ENCODE data around the gene CCDC150. TPM values are rescaled to one million over a fixed set of nuclear protein-coding genes. Genes with fewer than 3 reads are reported as not detected.
"Not testable (repeated sequence)": the region's sequence is repeated elsewhere in the genome, so short reads cannot be mapped to it uniquely, and the experiment has no call there.

CCDC150 gene
- total RNA-seq, 1 experiment from 2014 or later, result 13.1 TPM

DNA sequence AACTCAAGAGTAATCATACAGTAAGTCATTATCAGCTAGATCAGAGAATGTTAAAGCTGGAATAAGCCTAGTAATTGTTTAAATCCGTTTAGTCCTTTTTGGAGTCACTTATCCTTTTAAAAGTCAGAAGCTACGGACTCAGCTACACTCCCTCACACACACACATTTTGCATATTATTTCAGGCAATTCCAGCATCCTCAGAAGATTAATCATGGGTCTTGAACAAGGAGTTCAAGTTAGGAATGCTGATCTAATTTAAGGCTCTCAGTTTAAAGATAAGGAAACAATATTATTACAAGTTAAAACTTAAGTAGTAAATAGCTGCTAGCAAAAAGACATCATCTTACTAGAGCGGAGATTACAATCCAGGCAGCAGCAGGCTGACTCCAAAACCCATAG, 85.7 kb downstream of the CCDC150 start:
- Histone ChIP-seq H3K9ac (ENCODE audit: low read length) (no peak overlapping the region), H4K20me1 (ENCODE audit: low read length) (no peaks in the 10 kb centered on the region), H3K36me3 (ENCODE audit: low read depth, low read length) (peaks cover 4% of the 10 kb centered on the region; the same call in 1 of the 2 replicates), H3K4me3 (ENCODE audit: low read length) (no peak overlapping the region), H2AFZ (ENCODE audit: low read length) (no peak overlapping the region), H3K9me2 (replicated peaks; ENCODE audit: low read length) (no peaks in the 10 kb centered on the region), H3F3A (ENCODE audit: low read length, unreplicated experiment) (no peaks in the 10 kb centered on the region), H3K9me3 (ENCODE audit: low read length) (no peaks in the 10 kb centered on the region), H3K4me2 (ENCODE audit: low read length) (no peak overlapping the region), H3K27me3 (ENCODE audit: low read length) (no peaks in the 10 kb centered on the region), H3K27ac (ENCODE audit: low read length) (no peak overlapping the region), H3K4me1 (ENCODE audit: insufficient read depth, low read length) (no peaks in the 10 kb centered on the region), H3K79me2 (ENCODE audit: low read length) (no peaks in the 10 kb centered on the region)
- ATAC-seq (no peak), DNase-seq (no peak)
- ChIA-PET POLR2A (ENCODE audit: unreplicated experiment) (no interaction called here), CTCF (no interaction called here)
- intact Hi-C loops (cut with micrococcal nuclease), result no loop called here
- TF ChIP-seq EZH2 (IDR thresholded peaks at IDR 0.05; ENCODE audit: low read length, unreplicated experiment) (no peak), EZH2phosphoT487 (IDR thresholded peaks at IDR 0.05; ENCODE audit: borderline replicate concordance, low read length) (no peak)
- TF ChIP-seq, protein P1, sequence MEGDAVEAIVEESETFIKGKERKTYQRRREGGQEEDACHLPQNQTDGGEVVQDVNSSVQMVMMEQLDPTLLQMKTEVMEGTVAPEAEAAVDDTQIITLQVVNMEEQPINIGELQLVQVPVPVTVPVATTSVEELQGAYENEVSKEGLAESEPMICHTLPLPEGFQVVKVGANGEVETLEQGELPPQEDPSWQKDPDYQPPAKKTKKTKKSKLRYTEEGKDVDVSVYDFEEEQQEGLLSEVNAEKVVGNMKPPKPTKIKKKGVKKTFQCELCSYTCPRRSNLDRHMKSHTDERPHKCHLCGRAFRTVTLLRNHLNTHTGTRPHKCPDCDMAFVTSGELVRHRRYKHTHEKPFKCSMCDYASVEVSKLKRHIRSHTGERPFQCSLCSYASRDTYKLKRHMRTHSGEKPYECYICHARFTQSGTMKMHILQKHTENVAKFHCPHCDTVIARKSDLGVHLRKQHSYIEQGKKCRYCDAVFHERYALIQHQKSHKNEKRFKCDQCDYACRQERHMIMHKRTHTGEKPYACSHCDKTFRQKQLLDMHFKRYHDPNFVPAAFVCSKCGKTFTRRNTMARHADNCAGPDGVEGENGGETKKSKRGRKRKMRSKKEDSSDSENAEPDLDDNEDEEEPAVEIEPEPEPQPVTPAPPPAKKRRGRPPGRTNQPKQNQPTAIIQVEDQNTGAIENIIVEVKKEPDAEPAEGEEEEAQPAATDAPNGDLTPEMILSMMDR (conservative IDR thresholded peaks at IDR 0.05; ENCODE audit: low read depth, low read length), result no peak
- BruUV-seq (replicated peaks), result no TSS peak

DNA sequence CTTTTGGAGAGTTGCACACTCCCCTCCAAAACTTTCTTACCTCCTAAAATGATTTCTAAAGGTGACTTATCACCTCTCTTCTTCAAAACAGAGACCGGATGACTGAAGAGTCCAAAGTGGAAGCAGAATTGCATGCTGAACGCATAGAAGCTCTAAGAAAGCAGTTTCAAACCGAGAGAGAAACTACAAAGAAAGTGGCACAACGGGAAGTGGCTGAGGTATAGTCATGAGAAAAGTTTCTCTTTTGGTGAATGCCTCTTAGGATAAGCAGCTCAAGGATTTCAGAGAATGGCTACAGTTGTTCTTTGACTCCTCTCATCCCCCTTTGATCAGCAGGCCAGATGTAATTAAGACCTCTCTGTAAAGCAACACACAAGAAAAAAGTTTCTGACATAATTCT, 86.4 kb downstream of the CCDC150 start:
- no peaks in the 10 kb centered on the region for H3K79me2 ChIP-seq (ENCODE audit: low read length)
- CTCF ChIA-PET, result no interaction called here
- POLR2A ChIA-PET (ENCODE audit: unreplicated experiment), result no interaction called here
- H3K9me3 ChIP-seq (ENCODE audit: low read length), result no peaks in the 10 kb centered on the region
- no peaks in the 10 kb centered on the region for H3K27me3 ChIP-seq (ENCODE audit: low read length)
- no peak overlapping the region for H3K4me3 ChIP-seq (ENCODE audit: low read length)
- no peak overlapping the region for H2AFZ ChIP-seq (ENCODE audit: low read length)
- intact Hi-C loops (cut with micrococcal nuclease), result no loop called here
- TF ChIP-seq EZH2 (IDR thresholded peaks at IDR 0.05; ENCODE audit: low read length, unreplicated experiment) (no peak), EZH2phosphoT487 (IDR thresholded peaks at IDR 0.05; ENCODE audit: borderline replicate concordance, low read length) (no peak)
- TF ChIP-seq, protein P1 (conservative IDR thresholded peaks at IDR 0.05; ENCODE audit: low read depth, low read length), result no peak
- H4K20me1 ChIP-seq (ENCODE audit: low read length), result no peaks in the 10 kb centered on the region
- H3K36me3 ChIP-seq (ENCODE audit: low read depth, low read length), result peaks cover 9% of the 10 kb centered on the region; the same call in 1 of the 2 replicates
- H3K9me2 ChIP-seq (replicated peaks; ENCODE audit: low read length), result no peaks in the 10 kb centered on the region
- DNase-seq (no peak), ATAC-seq (no peak)
- no TSS peak for BruUV-seq (replicated peaks)
- H3K27ac ChIP-seq (ENCODE audit: low read length), result no peak overlapping the region
- H3K4me1 ChIP-seq (ENCODE audit: insufficient read depth, low read length), result no peaks in the 10 kb centered on the region
- H3F3A ChIP-seq (ENCODE audit: low read length, unreplicated experiment), result no peaks in the 10 kb centered on the region
- no peak overlapping the region for H3K4me2 ChIP-seq (ENCODE audit: low read length)
- no peak overlapping the region for H3K9ac ChIP-seq (ENCODE audit: low read length)

DNA sequence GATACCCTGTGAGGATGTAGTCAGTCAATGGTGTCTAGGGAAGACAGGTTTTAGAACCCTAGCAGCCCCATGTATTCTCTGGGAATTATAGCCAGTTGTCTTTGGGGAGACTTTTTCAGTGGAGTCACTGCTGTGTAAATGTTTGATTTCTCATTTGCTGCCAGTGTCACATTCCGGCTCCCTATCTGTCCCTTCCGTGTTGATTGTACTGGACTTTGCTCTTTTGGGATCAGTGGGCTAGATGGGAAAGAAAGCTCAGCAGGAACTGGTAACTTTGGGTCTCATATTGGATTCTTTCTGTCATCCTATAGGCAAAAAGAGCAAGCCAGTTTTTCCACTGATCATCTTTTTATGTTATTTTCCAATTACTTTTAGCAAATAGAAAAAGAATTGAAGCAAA, 89.9 kb downstream of the CCDC150 start:
- Histone ChIP-seq H3K79me2 (ENCODE audit: low read length) (no peaks in the 10 kb centered on the region), H3K27ac (ENCODE audit: low read length) (no peak overlapping the region), H3K4me1 (ENCODE audit: insufficient read depth, low read length) (no peaks in the 10 kb centered on the region), H4K20me1 (ENCODE audit: low read length) (no peaks in the 10 kb centered on the region), H3K4me2 (ENCODE audit: low read length) (no peak overlapping the region), H3K9me2 (replicated peaks; ENCODE audit: low read length) (no peaks in the 10 kb centered on the region), H3K9ac (ENCODE audit: low read length) (no peak overlapping the region), H3K36me3 (ENCODE audit: low read depth, low read length) (peaks cover 9% of the 10 kb centered on the region; the same call in 1 of the 2 replicates), H3K27me3 (ENCODE audit: low read length) (no peaks in the 10 kb centered on the region), H2AFZ (ENCODE audit: low read length) (no peak overlapping the region), H3F3A (ENCODE audit: low read length, unreplicated experiment) (no peaks in the 10 kb centered on the region), H3K9me3 (ENCODE audit: low read length) (no peaks in the 10 kb centered on the region), H3K4me3 (ENCODE audit: low read length) (no peak overlapping the region)
- DNase-seq (no peak), ATAC-seq (no peak)
- BruUV-seq (replicated peaks), result no TSS peak
- TF ChIP-seq EZH2phosphoT487 (IDR thresholded peaks at IDR 0.05; ENCODE audit: borderline replicate concordance, low read length), result no peak
- TF ChIP-seq, protein P1 (conservative IDR thresholded peaks at IDR 0.05; ENCODE audit: low read depth, low read length), result no peak
- no peak for TF ChIP-seq EZH2 (IDR thresholded peaks at IDR 0.05; ENCODE audit: low read length, unreplicated experiment)
- POLR2A ChIA-PET (ENCODE audit: unreplicated experiment), result no interaction called here
- intact Hi-C loops (cut with micrococcal nuclease), result no loop called here
- CTCF ChIA-PET, result no interaction called here

DNA sequence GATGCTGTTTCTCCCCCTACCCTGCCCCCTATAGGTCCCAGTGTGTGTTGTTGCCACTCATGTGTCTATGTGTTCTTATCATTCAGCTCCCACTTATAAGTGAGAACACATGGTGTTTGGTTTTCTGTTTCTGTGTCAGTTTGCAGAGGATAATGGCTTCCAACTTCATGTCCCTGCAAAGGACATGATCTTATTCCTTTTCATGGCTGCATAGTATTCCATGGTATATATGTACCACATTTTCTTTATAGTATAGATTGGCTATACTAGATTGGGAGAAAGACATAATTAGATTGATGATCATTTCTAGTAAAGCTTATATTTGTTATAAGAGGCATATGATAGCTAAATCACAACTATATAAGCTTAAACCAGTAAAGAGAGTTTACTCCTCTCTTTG, 97.1 kb downstream of the CCDC150 start:
- H2AFZ ChIP-seq (ENCODE audit: low read length); H3K4me3 ChIP-seq (ENCODE audit: low read length); H3K4me2 ChIP-seq (ENCODE audit: low read length); H3F3A ChIP-seq (ENCODE audit: low read length, unreplicated experiment); POLR2A ChIA-PET (ENCODE audit: unreplicated experiment); H3K9me3 ChIP-seq (ENCODE audit: low read length); BruUV-seq (replicated peaks); intact Hi-C loops (cut with micrococcal nuclease); H3K4me1 ChIP-seq (ENCODE audit: insufficient read depth, low read length); DNase-seq; H3K36me3 ChIP-seq (ENCODE audit: low read depth, low read length); H3K27ac ChIP-seq (ENCODE audit: low read length); H3K79me2 ChIP-seq (ENCODE audit: low read length); H3K27me3 ChIP-seq (ENCODE audit: low read length); H3K9ac ChIP-seq (ENCODE audit: low read length); ATAC-seq; H3K9me2 ChIP-seq (replicated peaks; ENCODE audit: low read length); H4K20me1 ChIP-seq (ENCODE audit: low read length): not testable (repeated sequence)
- CTCF ChIA-PET, result interaction anchor here (0.5 kb wide), 1 partner anchor 97 kb away, joined by 3 read pairs; the partner anchor contains the start of gene CCDC150
